Fibroblast of peridontal ligament (primary cell): ENCODE measurements around the gene LGALS7.
"Not testable (repeated sequence)": the region's sequence is repeated elsewhere in the genome, so short reads cannot be mapped to it uniquely, and the experiment has no call there.

ENCODE experiments used
- DNase-seq: peaks from one replicate; pipeline ENCODE4 v3.0.0-alpha.2; 2010; ENCODE audit errors: extremely low read depth

LGALS7 gene

GRCh38 chr19:38800577-38801347 is 27.4 kb upstream of the LGALS7 start:
- no peak for DNase-seq

DNA sequence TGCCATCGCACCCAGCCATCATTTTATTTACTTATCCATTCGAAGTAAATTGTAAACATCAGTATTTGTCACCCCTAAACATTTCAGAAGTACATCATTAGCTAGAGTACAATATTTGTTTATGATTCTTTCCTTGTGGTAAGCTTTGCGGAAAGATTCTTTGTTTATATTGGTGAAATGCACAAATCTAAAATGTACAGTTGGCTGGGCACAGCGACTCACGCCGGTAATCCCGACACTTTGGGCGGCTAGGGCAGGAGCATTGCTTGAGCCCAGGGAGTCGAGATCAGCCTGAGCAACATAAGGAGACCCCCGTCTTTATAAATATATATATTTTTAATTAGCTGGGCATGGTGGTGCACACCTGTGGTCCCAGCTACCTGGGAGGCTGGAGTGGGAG is 25.8 kb upstream of the LGALS7 start:
- no peak for DNase-seq

- DNase-seq: not testable (repeated sequence)
These were observed 24.5 kb upstream of the LGALS7 start for GRCh38 chr19:38797781-38798180.

DNA sequence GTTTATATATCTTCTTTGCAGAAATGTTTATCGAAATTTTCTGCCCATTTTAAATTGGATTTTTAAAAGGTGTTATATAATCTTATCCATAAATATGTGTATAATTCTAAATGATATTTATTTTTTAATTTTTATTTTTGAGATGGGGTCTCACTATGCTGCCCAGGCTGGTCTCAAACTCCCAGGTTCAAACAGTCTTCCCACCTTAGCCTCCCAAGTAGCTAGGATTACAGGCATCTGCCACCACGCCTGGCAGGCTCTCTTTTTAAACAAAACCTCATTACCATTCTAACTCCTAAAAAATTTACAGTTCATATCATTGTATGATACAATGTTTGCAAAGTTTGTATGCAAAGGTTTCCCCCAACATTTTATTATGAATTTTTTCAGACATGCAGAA is 22.8 kb upstream of the LGALS7 start:
- no peak for DNase-seq

GRCh38 chr19:38795549-38795948 is 22.2 kb upstream of the LGALS7 start:
- no peak for DNase-seq

DNA sequence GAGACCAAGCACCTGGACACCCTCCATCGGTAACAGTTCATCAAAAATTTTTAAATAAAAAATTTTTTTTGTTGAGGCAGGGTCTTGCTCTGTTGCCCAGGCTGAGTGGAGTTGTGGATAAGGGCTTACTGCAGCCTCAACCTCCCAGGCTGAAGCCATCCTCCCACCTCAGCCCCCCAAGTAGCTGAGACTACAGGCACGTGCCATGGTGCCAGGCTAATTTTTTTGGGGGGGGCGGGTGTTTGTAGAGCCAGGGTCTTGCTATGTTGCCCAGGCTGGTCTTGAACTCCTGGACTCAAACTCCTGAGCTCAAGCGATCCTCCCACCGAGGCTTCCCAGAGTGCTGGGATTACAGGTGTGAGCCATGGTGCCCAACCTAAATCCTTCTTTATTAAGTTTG is 20.4 kb upstream of the LGALS7 start:
- DNase-seq: no peak

DNA sequence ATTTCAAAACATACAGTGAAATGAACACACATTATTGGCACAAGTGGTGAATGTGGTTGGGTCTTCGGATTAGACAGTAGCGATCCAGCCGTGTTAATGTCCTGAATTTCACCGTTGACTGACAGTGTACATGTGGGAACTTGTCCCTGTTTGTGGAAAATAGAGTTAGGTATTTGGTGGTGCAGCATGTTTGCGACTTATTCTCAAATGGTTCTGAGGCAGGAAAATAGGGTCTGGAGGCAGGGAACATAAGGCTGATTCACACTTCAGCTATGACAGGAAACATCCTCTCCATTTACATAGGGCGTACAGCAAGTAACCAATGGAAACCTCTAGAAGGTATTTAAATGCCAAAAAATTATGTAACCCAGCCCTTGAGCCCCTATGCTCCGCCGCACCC is 19.9 kb upstream of the LGALS7 start:
- peak; percentile 25 for DNase-seq

- no peak for DNase-seq
These were observed 19.2 kb upstream of the LGALS7 start for GRCh38 chr19:38792250-38793111.

DNA sequence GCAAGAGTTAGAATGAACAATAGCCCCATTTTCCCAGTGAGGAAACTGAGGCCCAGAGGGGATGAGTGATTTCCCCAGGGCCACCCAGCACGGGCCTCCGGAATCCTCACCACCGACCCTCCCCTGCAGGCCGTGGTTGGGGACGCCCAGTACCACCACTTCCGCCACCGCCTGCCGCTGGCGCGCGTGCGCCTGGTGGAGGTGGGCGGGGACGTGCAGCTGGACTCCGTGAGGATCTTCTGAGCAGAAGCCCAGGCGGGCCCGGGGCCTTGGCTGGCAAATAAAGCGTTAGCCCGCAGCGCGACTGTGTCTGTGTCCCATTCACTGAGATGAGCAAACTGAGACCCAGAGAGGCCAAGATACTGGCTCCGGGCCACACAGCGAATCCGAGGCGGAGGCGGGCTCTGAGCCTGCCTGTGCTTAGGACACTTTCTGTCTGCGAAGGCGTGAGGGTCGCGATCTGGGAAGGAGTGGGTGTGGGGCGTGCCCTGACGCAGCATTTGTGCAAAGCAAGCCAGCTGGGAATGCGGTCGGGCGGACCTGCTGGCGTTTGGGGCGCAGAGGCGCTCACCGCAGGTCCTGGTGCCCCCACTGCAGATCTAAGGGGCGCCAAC is 18.2 kb upstream of the LGALS7 start:
- DNase-seq: not testable (repeated sequence)

- not testable (repeated sequence) for DNase-seq
These were observed 17.4 kb upstream of the LGALS7 start for GRCh38 chr19:38790507-38791403.

DNA sequence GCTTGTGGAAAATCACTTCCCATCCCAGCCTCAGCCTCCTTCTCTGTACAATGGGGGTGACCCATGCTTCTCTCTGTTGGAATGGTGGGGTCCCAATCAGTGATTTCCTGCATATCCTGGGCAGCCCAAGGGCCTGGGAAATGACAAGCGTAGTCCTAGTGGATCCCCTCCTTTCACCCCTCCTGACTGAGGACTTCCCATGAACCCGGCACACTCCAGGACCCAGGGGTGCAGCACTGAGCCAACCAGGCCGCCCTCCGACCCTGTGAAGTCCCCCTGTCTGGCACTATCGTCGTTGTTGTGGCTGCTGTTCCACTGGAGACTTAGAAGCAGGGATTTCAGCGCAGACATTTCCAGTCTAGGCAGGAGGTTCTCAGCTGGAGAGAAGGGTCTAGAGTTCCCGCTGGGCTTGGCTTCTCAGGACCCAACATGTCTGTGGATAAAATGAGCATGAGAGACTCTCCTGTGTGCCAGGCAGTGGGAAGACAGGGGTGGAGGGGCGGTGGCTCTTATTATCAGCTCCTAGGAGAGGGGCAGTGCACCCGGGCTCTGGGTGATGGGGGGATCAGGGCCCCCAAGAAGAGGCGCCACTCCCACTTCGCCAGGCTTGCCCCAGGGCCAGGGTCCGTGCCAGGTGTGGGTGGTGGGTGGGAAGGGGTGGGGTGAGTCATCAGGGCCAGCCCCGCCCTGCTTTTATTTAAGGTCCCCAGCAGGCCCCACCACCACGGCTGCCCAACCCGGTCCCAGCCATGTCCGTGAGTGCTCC is 15.3 kb upstream of the LGALS7 start, which contains the start of gene LGALS7B:
LGALS7B (plus strand) TSS at position 723 of the 766 bp plus-strand sequence; CDS start at position 750, 27 bp downstream.
- DNase-seq: no peak

GRCh38 chr19:38786572-38787265 is 13.4 kb upstream of the LGALS7 start:
- no peak for DNase-seq

DNA sequence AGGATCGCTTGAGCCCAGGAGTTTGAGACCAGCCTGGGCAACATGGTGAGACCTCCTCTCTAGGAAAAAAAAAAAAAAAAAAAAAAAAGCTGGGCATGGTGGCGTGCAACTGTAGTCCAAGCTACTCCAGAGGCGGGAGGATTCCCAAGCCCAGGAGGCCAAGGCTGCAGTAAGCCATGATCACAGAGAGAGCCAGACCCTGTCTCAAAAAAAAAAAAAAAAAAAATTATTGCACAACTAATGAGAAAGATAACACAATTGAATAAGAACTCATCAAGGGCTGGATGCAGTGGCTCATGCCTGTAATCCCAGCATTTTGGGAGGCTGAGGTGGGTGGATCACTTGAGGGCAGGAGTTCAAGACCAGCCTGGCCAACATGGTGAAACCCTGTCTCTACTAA is 12.7 kb upstream of the LGALS7 start:
- DNase-seq: not testable (repeated sequence)

DNA sequence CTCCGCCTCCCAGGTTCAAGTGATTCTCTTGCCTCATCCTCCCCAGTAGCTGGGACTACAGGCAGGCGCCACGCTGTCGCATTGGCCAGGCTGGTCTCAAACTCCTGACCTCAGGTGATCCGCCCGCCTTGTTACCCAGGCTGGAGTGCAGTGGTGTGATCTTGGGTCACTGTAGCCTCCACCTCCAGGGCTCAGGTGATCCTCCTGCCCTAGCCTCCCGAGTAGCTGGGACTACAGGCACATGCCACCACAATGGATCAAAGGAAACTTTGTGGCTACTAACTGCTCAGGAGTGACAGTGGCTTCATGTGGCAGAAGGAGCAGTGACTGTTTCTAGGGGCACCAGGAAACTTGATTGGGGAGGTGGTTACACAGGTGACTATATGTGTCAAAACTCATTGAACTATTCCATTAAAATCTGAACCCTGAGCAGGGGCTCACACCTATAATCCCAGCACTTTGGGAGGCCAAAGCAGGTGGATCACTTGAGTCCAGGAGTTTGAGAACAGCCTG is 11.9 kb upstream of the LGALS7 start:
- no peak for DNase-seq

- DNase-seq: no peak
These were observed 10.9 kb upstream of the LGALS7 start for GRCh38 chr19:38784224-38784623.

GRCh38 chr19:38782212-38782611 is 8.9 kb upstream of the LGALS7 start:
- DNase-seq: not testable (repeated sequence)

DNA sequence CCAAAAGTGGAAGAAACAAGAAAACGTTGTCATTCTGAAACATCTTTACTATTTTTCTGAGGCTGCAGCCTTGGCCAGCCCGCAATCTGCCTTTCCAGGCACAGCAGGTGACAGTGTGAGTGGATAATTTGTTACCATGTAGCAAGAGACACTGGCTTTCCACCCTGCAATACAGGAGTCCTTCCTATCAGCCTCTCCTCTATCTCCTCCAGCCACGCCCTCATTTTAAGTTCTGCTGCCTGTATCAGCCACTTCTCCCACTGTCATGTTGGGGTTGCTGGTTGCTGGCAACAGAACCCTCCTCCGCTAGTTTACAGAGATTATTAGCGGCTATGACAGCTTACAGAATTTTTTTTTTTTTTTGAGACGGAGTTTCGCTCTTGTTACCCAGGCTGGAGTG is 7.7 kb upstream of the LGALS7 start:
- DNase-seq: no peak

DNA sequence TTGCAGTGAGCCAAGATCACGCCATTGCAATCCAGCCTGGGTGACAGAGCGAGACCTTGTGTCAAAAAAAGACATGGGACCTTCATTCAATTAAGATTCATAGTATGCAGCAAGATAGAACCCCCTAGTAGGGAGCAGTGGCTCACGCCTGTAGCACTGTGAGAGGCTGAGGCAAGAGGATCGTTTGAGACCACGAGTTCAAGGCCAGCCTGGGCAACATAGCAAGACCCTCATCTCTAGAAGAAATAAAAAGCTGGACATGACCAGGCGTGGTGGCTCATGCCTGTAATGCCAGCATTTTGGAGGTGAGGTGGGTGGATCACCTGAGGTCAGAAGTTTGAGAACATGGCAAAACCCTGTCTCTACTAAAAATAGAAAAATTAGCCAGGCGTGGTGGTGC is 7.1 kb upstream of the LGALS7 start:
- DNase-seq: no peak

DNA sequence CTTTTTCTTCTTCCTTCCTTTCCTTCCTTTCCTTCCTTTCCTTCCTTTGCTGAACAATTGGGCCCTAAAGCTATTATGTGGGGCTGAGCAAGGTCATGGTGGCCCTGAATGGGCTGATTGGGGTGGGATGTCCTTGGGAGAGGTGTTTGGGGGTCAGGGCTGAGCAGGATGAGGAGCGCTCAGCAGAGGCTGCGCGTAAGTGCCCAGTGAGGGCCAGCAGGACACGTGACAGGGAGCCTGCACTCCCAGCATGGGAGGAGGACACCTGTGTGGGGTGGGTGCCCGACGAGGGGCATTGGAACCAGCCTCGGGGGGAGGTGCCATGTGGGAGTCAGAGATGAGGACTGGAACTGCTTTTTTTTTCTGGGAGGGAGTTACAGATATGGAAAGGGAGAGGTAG is 5.4 kb upstream of the LGALS7 start:
- DNase-seq: no peak
